Gastroesophageal sphincter (tissue), 4 donors: ENCODE measurements around the gene RPL3. TPM values are rescaled to one million over a fixed set of nuclear protein-coding genes. Genes with fewer than 3 reads are reported as not detected.

ENCODE experiments used
- ATAC-seq: fragments of 150-250 bp; one replicate; pipeline ENCODE4 v1.9.1; 2016; ENCODE audit warnings: mild to moderate bottlenecking, moderate library complexity
- H3K27ac ChIP-seq, 4 donors: fragments of 200-600 bp; sonication (generic) in 3 of 4; 1 replicate in 3 of 4; 2 replicates in 1 of 4; pipeline ENCODE4 v1.5.1; 2016 to 2019
- H3K27me3 ChIP-seq: fragments of 200-600 bp; sonication (generic); one replicate; pipeline ENCODE4 v1.5.1; 2019
- H3K36me3 ChIP-seq, 2 donors: fragments of 200-600 bp; sonication (generic); one replicate each; pipeline ENCODE4 v1.5.1; 2019; ENCODE audit warnings: control low read depth in 1 of 2
- H3K4me1 ChIP-seq, 3 donors: fragments of 200-600 bp; sonication (generic); 1 replicate in 2 of 3; 2 replicates in 1 of 3; pipeline ENCODE4 v1.5.1; 2016 to 2019; ENCODE audit warnings: control low read depth in 2 of 3
- H3K4me3 ChIP-seq, 2 donors: fragments of 200-600 bp; sonication (generic); one replicate each; pipeline ENCODE4 v1.5.1; 2019; ENCODE audit warnings: mild to moderate bottlenecking in 1 of 2, moderate library complexity in 1 of 2
- H3K9me3 ChIP-seq, 3 donors: fragments of 200-600 bp; sonication (generic); one replicate each; pipeline ENCODE4 v1.5.1; 2017 to 2019; ENCODE audit warnings: control low read depth in 2 of 3
- EP300 ChIP-seq: sonication (generic); formaldehyde crosslinking; IDR thresholded peaks from one replicate; pipeline ENCODE4 v1.6.1; 2017; ENCODE audit warnings: antibody characterized with exemption, mild to moderate bottlenecking
- POLR2A ChIP-seq, 2 donors: fragments of 450-650 bp; IDR thresholded peaks; one replicate each; pipeline ENCODE4 v1.6.1; 2017; ENCODE audit warnings: antibody characterized with exemption in 2 of 2, mild to moderate bottlenecking in 2 of 2, moderate library complexity in 1 of 2
- POLR2AphosphoS5 ChIP-seq: sonication (generic); formaldehyde crosslinking; IDR thresholded peaks from one replicate; pipeline ENCODE4 v1.6.1; 2017; ENCODE audit warnings: antibody characterized with exemption
- WGBS, 2 donors: methylation state at CpG; one replicate each; pipeline ENCODE4 v1.1.5; 2018; ENCODE audit warnings: low coverage in 1 of 2; 5-methylcytosine and 5-hydroxymethylcytosine counted together
- total RNA-seq, 4 donors: library from RNA; depleted of rRNA; stranded (reverse); fragments of >200 nt; gene quantifications; one replicate each; pipeline ENCODE4 v1.1.0, GENCODE V29; 2016
- TF ChIP-seq, protein P1 (sequence below), 4 experiments: fragments of 200-600 bp in 2 of 4; fragments of 450-650 bp in 2 of 4; sonication (generic) in 1 of 4; IDR thresholded peaks; one replicate each; pipeline ENCODE4 v1.5.1; 2017 to 2019; ENCODE audit warnings: antibody characterized with exemption in 4 of 4, mild to moderate bottlenecking in 2 of 4, moderate library complexity in 2 of 4

The RPL3 gene
- total RNA-seq, 4 donors from 2014 or later: 1,539 to 2,425 (median 1,793) TPM

DNA sequence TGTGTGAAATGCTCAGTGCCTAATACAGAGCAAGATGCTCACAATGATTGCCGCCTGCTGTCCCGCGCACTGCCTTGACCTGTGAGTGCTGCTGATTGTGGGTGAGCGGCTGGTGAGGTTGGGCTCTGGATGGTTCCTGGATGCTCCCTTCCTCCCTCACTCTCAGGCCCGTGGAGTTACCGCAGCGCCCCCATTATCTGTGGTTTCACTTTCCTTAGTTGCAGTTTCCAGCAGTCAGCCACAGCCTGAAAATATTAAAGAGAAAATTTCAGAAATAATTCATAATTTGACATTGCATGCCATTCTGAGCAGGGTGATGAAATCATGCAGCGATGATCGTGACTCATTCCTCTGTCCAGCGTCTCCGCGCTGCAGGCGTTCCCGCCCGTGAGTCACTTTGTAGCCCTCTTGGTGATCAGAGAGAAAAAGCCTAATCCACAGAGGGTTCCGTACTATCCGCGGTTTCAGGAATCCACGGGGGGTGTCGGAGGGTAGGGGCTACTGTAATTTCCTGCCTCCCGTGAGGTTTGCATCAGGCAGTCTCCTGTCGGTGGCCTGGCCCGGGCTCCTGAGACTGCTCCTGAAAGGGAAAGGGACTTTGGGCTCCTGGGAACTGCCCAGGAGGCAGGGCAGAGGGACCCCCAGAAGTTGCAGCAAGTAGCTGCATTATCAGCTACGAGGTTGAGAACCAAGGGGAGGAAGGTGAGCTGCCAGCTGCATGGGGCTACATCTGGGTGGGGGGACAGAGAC, 10.6 kb downstream of the RPL3 start:
- H3K4me3 ChIP-seq: peak overlapping the region in 1 of 2 donors; percentile 32
- H3K36me3 ChIP-seq: peaks cover 0 to 26% of the 10 kb centered on the region in 2 donors
- peak overlapping the region in 3 of 4 donors; percentile 75 to 82 (median 79) for H3K27ac ChIP-seq
- 27 to 56% methylated on average over 3 to 23 of the region's 24 CpGs for WGBS, 2 donors
- H3K4me1 ChIP-seq: peaks cover 0 to 33% (median 13%) of the 10 kb centered on the region in 3 donors
- H3K27me3 ChIP-seq: no peaks in the 10 kb centered on the region
- ATAC-seq: peak; percentile 88
- TF ChIP-seq POLR2A (IDR thresholded peaks at IDR 0.05) (no peak), EP300 (no peak), POLR2AphosphoS5 (peak; percentile 86)
- TF ChIP-seq, protein P1, sequence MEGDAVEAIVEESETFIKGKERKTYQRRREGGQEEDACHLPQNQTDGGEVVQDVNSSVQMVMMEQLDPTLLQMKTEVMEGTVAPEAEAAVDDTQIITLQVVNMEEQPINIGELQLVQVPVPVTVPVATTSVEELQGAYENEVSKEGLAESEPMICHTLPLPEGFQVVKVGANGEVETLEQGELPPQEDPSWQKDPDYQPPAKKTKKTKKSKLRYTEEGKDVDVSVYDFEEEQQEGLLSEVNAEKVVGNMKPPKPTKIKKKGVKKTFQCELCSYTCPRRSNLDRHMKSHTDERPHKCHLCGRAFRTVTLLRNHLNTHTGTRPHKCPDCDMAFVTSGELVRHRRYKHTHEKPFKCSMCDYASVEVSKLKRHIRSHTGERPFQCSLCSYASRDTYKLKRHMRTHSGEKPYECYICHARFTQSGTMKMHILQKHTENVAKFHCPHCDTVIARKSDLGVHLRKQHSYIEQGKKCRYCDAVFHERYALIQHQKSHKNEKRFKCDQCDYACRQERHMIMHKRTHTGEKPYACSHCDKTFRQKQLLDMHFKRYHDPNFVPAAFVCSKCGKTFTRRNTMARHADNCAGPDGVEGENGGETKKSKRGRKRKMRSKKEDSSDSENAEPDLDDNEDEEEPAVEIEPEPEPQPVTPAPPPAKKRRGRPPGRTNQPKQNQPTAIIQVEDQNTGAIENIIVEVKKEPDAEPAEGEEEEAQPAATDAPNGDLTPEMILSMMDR (IDR thresholded peaks at IDR 0.05): peak in 1 of 4 experiments; percentile 16
- H3K9me3 ChIP-seq: no peaks in the 10 kb centered on the region

DNA sequence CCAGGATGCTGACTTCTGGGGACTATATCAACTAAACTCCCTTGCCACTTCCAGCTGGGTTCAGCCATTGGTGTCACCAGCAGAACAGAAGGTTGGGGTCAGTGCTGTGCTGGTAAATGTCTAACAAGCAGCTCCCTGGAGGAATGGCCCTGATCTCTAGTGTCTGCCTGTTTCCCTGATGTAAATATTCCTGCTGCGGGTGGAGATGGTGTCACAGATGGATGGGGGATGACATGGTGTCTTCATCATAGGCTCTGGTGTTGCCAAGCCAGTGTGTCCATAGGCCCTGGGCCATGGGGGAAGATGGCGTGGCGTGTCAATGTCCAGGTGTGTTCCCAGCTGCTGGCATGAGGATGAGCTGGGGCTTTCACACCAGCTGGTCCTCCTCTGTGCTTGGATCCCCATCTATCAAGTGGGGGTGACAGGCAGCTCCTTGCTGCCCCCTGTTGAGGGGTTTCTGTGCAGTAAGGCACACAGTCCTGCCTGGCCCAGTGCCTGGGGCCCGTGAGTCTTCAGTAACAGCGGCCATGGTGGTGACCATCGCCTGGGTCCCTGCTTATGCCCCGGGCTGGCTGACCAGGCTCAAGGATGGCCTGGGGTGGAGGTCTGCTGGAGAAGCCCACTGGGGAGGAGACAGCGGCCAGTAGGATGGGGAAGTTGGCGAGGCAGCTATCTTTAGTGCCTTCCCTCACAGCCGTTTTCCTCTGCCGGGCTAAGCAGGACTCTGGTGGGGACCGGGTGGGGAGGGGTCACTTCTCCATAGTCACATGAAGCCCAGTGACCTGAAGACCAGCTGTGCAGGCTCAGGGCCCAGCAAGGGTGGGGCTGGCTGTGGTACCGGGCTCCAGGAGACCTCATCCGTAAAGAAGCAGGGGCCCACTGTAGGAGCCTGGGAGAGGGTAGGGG, 12.7 kb downstream of the RPL3 start:
- TF ChIP-seq EP300: no peak
- TF ChIP-seq, protein P1 (IDR thresholded peaks at IDR 0.05): peak in 1 of 4 experiments; percentile 42
- Histone ChIP-seq H3K27me3 (no peaks in the 10 kb centered on the region), H3K4me1 (peaks cover 0 to 31% (median 13%) of the 10 kb centered on the region in 3 donors), H3K4me3 (no peak overlapping the region), H3K27ac (peak overlapping the region in 1 of 4 donors; percentile 16), H3K36me3 (peaks cover 0 to 6% of the 10 kb centered on the region in 2 donors), H3K9me3 (no peaks in the 10 kb centered on the region)
- no peak for ATAC-seq
- no CpG with 5 or more reads among the region's 14 CpGs for WGBS, 2 donors

DNA sequence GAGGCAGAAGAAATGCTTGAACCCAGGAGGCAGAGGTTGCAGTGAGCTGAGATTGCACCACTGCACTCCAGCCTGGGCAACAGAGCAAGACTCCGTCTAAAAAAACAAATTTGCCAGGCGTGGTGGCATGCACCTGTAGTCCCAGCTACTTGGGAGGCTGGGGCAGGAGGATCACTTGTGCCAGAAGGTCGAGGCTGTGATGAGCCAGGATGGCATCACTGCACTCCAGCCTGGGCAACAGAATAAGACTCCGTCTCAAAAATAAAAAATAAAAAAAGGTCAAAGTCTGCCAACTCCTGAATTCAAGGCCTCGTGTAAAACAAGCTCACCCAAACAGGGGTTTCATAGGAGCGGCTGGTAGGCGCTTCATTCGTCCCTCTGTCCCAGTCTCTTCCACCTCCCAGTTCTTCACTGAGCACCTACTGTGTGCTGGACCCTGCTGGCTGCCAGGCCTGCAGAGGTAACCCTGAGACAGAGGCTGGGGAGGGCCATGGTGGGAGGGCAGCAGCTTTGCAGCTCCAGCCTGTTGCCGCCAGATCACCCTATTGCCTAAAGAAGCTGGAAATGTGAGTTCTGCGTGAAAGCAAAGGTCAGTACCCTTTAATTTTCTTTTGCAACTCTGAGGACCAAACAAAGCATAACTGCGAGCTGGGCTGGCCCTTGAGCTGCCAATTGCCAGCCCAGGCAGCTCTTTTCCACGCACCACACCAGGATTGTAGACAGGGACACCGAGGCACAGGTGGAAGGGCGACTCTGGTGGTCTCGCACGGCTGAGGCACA, 15.3 kb downstream of the RPL3 start:
- H3K9me3 ChIP-seq: no peaks in the 10 kb centered on the region
- 77% methylated on average over 7 of the region's 16 CpGs; no CpG with 5 or more reads in 1 of the 2 donors for WGBS, 2 donors
- no peak for ATAC-seq
- no peak for TF ChIP-seq POLR2A (IDR thresholded peaks at IDR 0.05)
- no peak for TF ChIP-seq EP300
- H3K27ac ChIP-seq: no peak overlapping the region
- peaks cover 0 to 31% (median 14%) of the 10 kb centered on the region in 3 donors for H3K4me1 ChIP-seq
- H3K36me3 ChIP-seq: no peaks in the 10 kb centered on the region
- no peaks in the 10 kb centered on the region for H3K27me3 ChIP-seq
- no peak overlapping the region for H3K4me3 ChIP-seq

DNA sequence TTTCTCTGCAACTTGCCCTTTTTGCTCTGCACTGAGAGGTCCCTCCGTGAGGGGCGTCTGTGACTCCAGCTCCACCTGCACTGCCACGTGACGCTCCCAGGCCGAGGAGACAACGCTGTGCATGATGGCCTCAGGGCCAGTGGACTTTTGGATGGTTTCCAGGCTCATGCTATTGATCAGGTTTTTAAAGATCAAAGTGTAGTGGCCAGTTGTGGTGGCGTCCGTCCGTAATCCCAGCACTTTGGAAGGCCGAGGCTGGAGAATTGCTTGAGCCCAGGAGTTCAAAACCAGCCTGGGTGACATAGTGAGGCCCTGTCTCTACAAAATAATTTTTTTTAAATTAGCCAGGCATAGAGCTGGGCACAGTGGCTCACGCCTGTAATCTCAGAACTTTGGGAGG, 16.1 kb downstream of the RPL3 start:
- ATAC-seq: no peak
- Histone ChIP-seq H3K4me1 (peaks cover 0 to 29% (median 13%) of the 10 kb centered on the region in 3 donors), H3K36me3 (no peaks in the 10 kb centered on the region)

More for the DNA sequence above, 16.1 kb downstream of the RPL3 start:
- 87 to 90% methylated on average over 3 to 10 of the region's 11 CpGs for WGBS, 2 donors
- Histone ChIP-seq H3K9me3 (no peaks in the 10 kb centered on the region), H3K4me3 (no peak overlapping the region), H3K27me3 (no peaks in the 10 kb centered on the region), H3K27ac (no peak overlapping the region)
- TF ChIP-seq EP300: no peak
- no peak for TF ChIP-seq POLR2A (IDR thresholded peaks at IDR 0.05)
- TF ChIP-seq, protein P1 (IDR thresholded peaks at IDR 0.05): no peak
- no peak for TF ChIP-seq POLR2AphosphoS5
